ENCODE measurements around the gene BPIFB3. TPM values are rescaled to one million over a fixed set of nuclear protein-coding genes. Genes with fewer than 3 reads are reported as not detected.

BPIFB3 gene
- total and polyA plus RNA-seq, 2 of the 4 experiments (the other 2 are of a cell fraction): not detected

DNA sequence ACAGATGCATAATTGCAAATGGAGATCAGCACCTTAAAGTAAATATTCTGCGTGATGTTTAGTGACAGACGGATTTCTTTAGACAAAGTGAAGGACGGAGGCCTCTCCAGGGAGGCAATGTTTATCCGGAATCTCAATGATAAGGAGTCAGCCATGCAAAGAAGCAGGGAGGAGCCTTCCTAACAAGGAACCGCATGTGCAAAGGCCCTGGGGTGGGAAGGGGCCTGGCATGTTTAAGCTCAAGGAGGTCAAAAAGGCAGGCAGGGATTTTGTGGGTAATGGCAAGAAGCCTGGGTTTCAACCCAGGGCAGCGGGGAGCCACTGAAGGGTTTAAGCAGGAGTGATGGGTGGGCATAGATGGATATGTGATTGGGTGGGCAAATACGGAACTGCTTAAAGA lies 678 bp downstream of the BPIFB3 start:
- POLR2A ChIA-PET (ENCODE audit: unreplicated experiment): no interaction called here
- H3K27ac ChIP-seq (ENCODE audit: insufficient read depth, low read length): no peak overlapping the region
- dilution Hi-C loops (cut with HindIII; ENCODE audit: low sequenced_read_pairs, unreplicated experiment): no loop called here

More for the DNA sequence above, 678 bp downstream of the BPIFB3 start:
- Histone ChIP-seq H3K56ac (ENCODE audit: extremely low read depth, insufficient read depth, low read length) (no peak overlapping the region), H3K27me3 (ENCODE audit: control insufficient read depth, insufficient read depth, low read length) (peaks cover 4% of the 10 kb centered on the region; the same call in 1 of the 2 replicates), H3K14ac (replicated peaks; ENCODE audit: low read depth, low read length) (no peak overlapping the region), H3K23ac (ENCODE audit: low read depth, low read length) (no peak overlapping the region), H2BK5ac (ENCODE audit: low read depth, low read length, poor library complexity, severe bottlenecking) (no peak overlapping the region), H2BK120ac (ENCODE audit: low read depth, low read length) (no peak overlapping the region), H3K4me3 (ENCODE audit: insufficient read depth, low read depth, low read length) (no peak overlapping the region), H3K9ac (ENCODE audit: low read depth, low read length) (no peak overlapping the region), H3K36me3 (ENCODE audit: control insufficient read depth, insufficient read depth, low read length) (no peaks in the 10 kb centered on the region), H2AK9ac (replicated peaks; ENCODE audit: low read depth, low read length, poor library complexity) (no peak overlapping the region), H2AK5ac (ENCODE audit: low read depth, low read length) (no peak overlapping the region), H2BK15ac (ENCODE audit: low read depth, low read length) (no peak overlapping the region), H3K4me1 (ENCODE audit: control insufficient read depth, insufficient read depth, low read length) (no peaks in the 10 kb centered on the region), H3K4ac (ENCODE audit: low read depth, low read length) (no peak overlapping the region), H3K79me1 (ENCODE audit: low read depth in 1 of 2, low read length in 2 of 2) (no peaks in the 10 kb centered on the region), H4K8ac (ENCODE audit: low read depth in 2 of 2, low read length in 2 of 2) (no peak overlapping the region), H3K9me3 (ENCODE audit: control insufficient read depth, insufficient read depth, low read length) (no peaks in the 10 kb centered on the region), H3K9me1 (ENCODE audit: insufficient read depth, low read length) (no peaks in the 10 kb centered on the region), H2AFZ (replicated peaks; ENCODE audit: low read length, poor library complexity) (no peak overlapping the region), H4K5ac (ENCODE audit: low read depth, low read length) (no peak overlapping the region), H3K18ac (ENCODE audit: low read depth, low read length) (no peak overlapping the region), H4K91ac (ENCODE audit: insufficient read depth, low read depth, low read length) (no peak overlapping the region), H2BK20ac (ENCODE audit: low read depth, low read length) (no peak overlapping the region), H3K4me2 (ENCODE audit: low read depth, low read length) (no peak overlapping the region), H4K20me1 (ENCODE audit: insufficient read depth, low read length) (no peaks in the 10 kb centered on the region)
- no TSS peak for BruUV-seq (replicated peaks)
- 67% methylated on average over 4 of the region's 7 CpGs; no CpG with 5 or more reads in 1 of the 2 experiments for WGBS, 2 experiments (ENCODE audit: extremely low coverage in 2 of 2, insufficient read length in 1 of 2)
- intact Hi-C loops (cut with micrococcal nuclease) (no loop called here), in situ Hi-C loops (cut with MboI; ENCODE audit: low sequenced_read_pairs) (no loop called here)
- no peak for ATAC-seq (ENCODE audit: low read depth)
- no peak for DNase-seq
- CTCF ChIA-PET: no interaction called here
- TF ChIP-seq NFE2L2 (IDR thresholded peaks at IDR 0.05; ENCODE audit: low read depth, low read length) (no peak), MAZ (IDR thresholded peaks at IDR 0.05; ENCODE audit: borderline replicate concordance, low read depth, low read length) (no peak), CHD1 (IDR thresholded peaks at IDR 0.05; ENCODE audit: low read depth, low read length) (no peak), SMC3 (IDR thresholded peaks at IDR 0.05; ENCODE audit: low read depth, low read length) (no peak), CEBPB (IDR thresholded peaks at IDR 0.05; ENCODE audit: low read depth, low read length) (no peak), BHLHE40 (IDR thresholded peaks at IDR 0.05; ENCODE audit: low read depth, low read length) (no peak), FOS (IDR thresholded peaks at IDR 0.05; ENCODE audit: low read depth, low read length) (no peak), POLR2A (IDR thresholded peaks at IDR 0.05; ENCODE audit: low read depth, low read length) (no peak), MAFK (IDR thresholded peaks at IDR 0.05; ENCODE audit: low read depth, low read length) (no peak), RFX5 (IDR thresholded peaks at IDR 0.05; ENCODE audit: low read depth, low read length) (no peak), RAD21 (IDR thresholded peaks at IDR 0.05; ENCODE audit: low read length) (no peak), MXI1 (IDR thresholded peaks at IDR 0.05; ENCODE audit: borderline replicate concordance, low read depth, low read length) (no peak), RCOR1 (IDR thresholded peaks at IDR 0.05; ENCODE audit: insufficient replicate concordance, low read length) (no peak)
- TF ChIP-seq, protein P1, sequence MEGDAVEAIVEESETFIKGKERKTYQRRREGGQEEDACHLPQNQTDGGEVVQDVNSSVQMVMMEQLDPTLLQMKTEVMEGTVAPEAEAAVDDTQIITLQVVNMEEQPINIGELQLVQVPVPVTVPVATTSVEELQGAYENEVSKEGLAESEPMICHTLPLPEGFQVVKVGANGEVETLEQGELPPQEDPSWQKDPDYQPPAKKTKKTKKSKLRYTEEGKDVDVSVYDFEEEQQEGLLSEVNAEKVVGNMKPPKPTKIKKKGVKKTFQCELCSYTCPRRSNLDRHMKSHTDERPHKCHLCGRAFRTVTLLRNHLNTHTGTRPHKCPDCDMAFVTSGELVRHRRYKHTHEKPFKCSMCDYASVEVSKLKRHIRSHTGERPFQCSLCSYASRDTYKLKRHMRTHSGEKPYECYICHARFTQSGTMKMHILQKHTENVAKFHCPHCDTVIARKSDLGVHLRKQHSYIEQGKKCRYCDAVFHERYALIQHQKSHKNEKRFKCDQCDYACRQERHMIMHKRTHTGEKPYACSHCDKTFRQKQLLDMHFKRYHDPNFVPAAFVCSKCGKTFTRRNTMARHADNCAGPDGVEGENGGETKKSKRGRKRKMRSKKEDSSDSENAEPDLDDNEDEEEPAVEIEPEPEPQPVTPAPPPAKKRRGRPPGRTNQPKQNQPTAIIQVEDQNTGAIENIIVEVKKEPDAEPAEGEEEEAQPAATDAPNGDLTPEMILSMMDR (conservative IDR thresholded peaks at IDR 0.05; ENCODE audit: low read depth, low read length): no peak
- TF ChIP-seq, protein P2, sequence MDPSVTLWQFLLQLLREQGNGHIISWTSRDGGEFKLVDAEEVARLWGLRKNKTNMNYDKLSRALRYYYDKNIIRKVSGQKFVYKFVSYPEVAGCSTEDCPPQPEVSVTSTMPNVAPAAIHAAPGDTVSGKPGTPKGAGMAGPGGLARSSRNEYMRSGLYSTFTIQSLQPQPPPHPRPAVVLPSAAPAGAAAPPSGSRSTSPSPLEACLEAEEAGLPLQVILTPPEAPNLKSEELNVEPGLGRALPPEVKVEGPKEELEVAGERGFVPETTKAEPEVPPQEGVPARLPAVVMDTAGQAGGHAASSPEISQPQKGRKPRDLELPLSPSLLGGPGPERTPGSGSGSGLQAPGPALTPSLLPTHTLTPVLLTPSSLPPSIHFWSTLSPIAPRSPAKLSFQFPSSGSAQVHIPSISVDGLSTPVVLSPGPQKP (IDR thresholded peaks at IDR 0.05; ENCODE audit: borderline replicate concordance, low read depth, low read length): no peak
- TF ChIP-seq, protein P3, sequence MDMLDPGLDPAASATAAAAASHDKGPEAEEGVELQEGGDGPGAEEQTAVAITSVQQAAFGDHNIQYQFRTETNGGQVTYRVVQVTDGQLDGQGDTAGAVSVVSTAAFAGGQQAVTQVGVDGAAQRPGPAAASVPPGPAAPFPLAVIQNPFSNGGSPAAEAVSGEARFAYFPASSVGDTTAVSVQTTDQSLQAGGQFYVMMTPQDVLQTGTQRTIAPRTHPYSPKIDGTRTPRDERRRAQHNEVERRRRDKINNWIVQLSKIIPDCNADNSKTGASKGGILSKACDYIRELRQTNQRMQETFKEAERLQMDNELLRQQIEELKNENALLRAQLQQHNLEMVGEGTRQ (IDR thresholded peaks at IDR 0.05; ENCODE audit: low read depth, low read length): no peak

Measured in IMR-90 (cell line).